GM23248 (cell line): ENCODE results near the gene CFHR4. TPM values are rescaled to one million over a fixed set of nuclear protein-coding genes. Genes with fewer than 3 reads are reported as not detected.
"Not testable (repeated sequence)": the region's sequence is repeated elsewhere in the genome, so short reads cannot be mapped to it uniquely, and the experiment has no call there.

Source experiments
- DNase-seq: peaks from one replicate; pipeline ENCODE4 v3.0.0-alpha.2; 2015
- H2AFZ ChIP-seq: fragments of 200-600 bp; sonication (generic); 2 replicates; pipeline ENCODE4 v1.6.1; 2016; ENCODE audit warnings: antibody characterized with exemption
- H3F3A ChIP-seq: fragments of 200-600 bp; sonication (generic); 2 replicates; pipeline ENCODE4 v1.6.1; 2016; ENCODE audit warnings: mild to moderate bottlenecking, antibody characterized with exemption, mixed run types; ENCODE audit not compliant: insufficient read depth
- H3K27ac ChIP-seq: fragments of 200-600 bp; sonication (generic); 2 replicates; pipeline ENCODE4 v1.5.1; 2016; ENCODE audit warnings: mild to moderate bottlenecking
- H3K27me3 ChIP-seq: fragments of 200-600 bp; sonication (generic); replicated peaks from 2 replicates; pipeline ENCODE4 v1.6.1; 2016; ENCODE audit warnings: mild to moderate bottlenecking; ENCODE audit not compliant: insufficient read depth
- H3K36me3 ChIP-seq: fragments of 200-600 bp; sonication (generic); 2 replicates; pipeline ENCODE4 v1.6.1; 2016; ENCODE audit warnings: low read depth, mild to moderate bottlenecking
- H3K4me1 ChIP-seq: fragments of 200-600 bp; sonication (generic); 2 replicates; pipeline ENCODE4 v1.6.1; 2016; ENCODE audit warnings: mild to moderate bottlenecking; ENCODE audit not compliant: insufficient read depth
- H3K4me2 ChIP-seq: fragments of 200-600 bp; sonication (generic); one replicate; pipeline ENCODE4 v1.6.1; 2016; ENCODE audit warnings: mild to moderate bottlenecking; ENCODE audit not compliant: unreplicated experiment
- H3K4me3 ChIP-seq: fragments of 200-600 bp; sonication (generic); 2 replicates; pipeline ENCODE4 v1.5.1; 2016; ENCODE audit warnings: mild to moderate bottlenecking
- H3K79me2 ChIP-seq: fragments of 200-600 bp; sonication (generic); 2 replicates; pipeline ENCODE4 v1.6.1; 2016; ENCODE audit warnings: mild to moderate bottlenecking; ENCODE audit not compliant: insufficient read depth
- H3K9ac ChIP-seq: fragments of 200-600 bp; sonication (generic); 2 replicates; pipeline ENCODE4 v1.6.1; 2016; ENCODE audit warnings: mild to moderate bottlenecking
- H3K9me2 ChIP-seq: fragments of 200-600 bp; sonication (generic); 2 replicates; pipeline ENCODE4 v1.6.1; 2016; ENCODE audit warnings: mixed run types, mild to moderate bottlenecking, moderate library complexity; ENCODE audit not compliant: insufficient read depth
- H3K9me3 ChIP-seq: fragments of 200-600 bp; sonication (generic); one replicate; pipeline ENCODE4 v1.6.1; 2017; ENCODE audit warnings: low read depth
- H4K20me1 ChIP-seq: fragments of 200-600 bp; sonication (generic); 2 replicates; pipeline ENCODE4 v1.6.0; 2016; ENCODE audit not compliant: insufficient read depth
- EZH2 ChIP-seq: fragments of 200-600 bp; sonication (generic); IDR thresholded peaks from 2 replicates; pipeline ENCODE4 v1.6.1; 2018; ENCODE audit warnings: antibody characterized with exemption, mild to moderate bottlenecking; ENCODE audit not compliant: insufficient read depth, poor library complexity, severe bottlenecking
- EZH2phosphoT487 ChIP-seq: fragments of 200-600 bp; sonication (generic); IDR thresholded peaks from 2 replicates; pipeline ENCODE4 v1.6.1; 2018; ENCODE audit warnings: antibody characterized with exemption, moderate library complexity, mild to moderate bottlenecking, low read depth; ENCODE audit not compliant: insufficient read depth
- WGBS, 2 experiments: methylation state at CpG; one replicate each; pipeline ENCODE4 v1.1.6; 2015 to 2017; ENCODE audit warnings: low lambda C conversion rate in 2 of 2, low coverage in 1 of 2; ENCODE audit errors: missing lambda C conversion rate in 2 of 2; 5-methylcytosine and 5-hydroxymethylcytosine counted together
- in situ Hi-C: fragments of 300-500 bp; cut with MboI; formaldehyde crosslinking; loops from 2 replicates; pipeline ENCODE4 v1.15.0; 2020
- polyA plus RNA-seq: library from polyadenylated mRNA; unstranded; fragments of >200 nt; fragmentation: Nextera tagmentation; extraction: Ambion mirVana; gene quantifications from 2 replicates; pipeline ENCODE4 v1.2.1, GENCODE V29; 2016
- total RNA-seq: library from RNA; depleted of rRNA; stranded (reverse); fragments of >200 nt; shearing (Covaris generic); gene quantifications from 2 replicates; pipeline ENCODE4 v1.2.3, GENCODE V29; 2014

Gene CFHR4
- total and polyA plus RNA-seq, 2 experiments from 2014 or later, result not detected

DNA sequence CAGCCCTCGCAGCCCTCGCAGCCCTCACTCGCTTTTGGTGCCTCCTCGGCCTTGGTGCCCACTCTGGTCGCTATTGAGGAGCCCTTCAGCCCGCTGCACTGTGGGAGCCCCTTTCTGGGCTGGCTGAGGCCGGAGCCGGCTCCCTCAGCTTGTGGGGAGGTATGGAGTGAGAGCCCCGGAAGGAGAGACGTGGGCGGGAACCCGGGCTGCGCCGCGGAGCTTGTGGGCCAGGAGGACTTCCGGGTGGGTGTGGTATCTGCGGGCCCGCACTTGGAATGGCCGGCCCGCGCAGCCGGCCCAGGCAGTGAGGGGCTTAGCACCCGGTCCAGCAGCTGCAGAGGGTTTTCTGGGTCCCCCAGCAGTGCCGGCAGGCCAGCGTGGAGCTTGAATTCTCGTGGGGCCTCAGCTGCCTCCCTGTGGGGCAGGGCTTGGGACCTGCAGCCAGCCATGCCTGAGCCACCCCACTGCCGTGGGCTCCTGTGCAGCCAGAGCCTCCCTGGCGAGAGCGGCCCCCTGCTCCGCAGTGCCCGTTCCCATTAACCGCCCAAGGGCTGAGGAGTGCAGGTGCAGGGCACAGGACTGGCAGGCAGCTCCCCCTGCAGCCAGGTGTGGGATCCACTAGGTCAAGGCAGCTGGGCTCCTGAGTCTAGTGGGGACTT lies 45.8 kb downstream of the CFHR4 start:
- Histone ChIP-seq H3K4me1 (no peaks in the 10 kb centered on the region), H4K20me1 (no peaks in the 10 kb centered on the region), H3K9me3 (no peaks in the 10 kb centered on the region), H3K36me3 (no peaks in the 10 kb centered on the region), H3K27ac (no peak overlapping the region), H3K9me2 (no peaks in the 10 kb centered on the region), H3K79me2 (no peaks in the 10 kb centered on the region), H3K4me2 (no peak overlapping the region), H3K9ac (no peak overlapping the region), H3K27me3 (no peaks in the 10 kb centered on the region), H2AFZ (no peak overlapping the region), H3F3A (no peaks in the 10 kb centered on the region), H3K4me3 (no peak overlapping the region)
- no peak for TF ChIP-seq EZH2
- no peak for TF ChIP-seq EZH2phosphoT487
- in situ Hi-C loops, result no loop called here
- no peak for DNase-seq
- 71 to 73% methylated on average over 32 of the region's 32 CpGs for WGBS, 2 experiments

DNA sequence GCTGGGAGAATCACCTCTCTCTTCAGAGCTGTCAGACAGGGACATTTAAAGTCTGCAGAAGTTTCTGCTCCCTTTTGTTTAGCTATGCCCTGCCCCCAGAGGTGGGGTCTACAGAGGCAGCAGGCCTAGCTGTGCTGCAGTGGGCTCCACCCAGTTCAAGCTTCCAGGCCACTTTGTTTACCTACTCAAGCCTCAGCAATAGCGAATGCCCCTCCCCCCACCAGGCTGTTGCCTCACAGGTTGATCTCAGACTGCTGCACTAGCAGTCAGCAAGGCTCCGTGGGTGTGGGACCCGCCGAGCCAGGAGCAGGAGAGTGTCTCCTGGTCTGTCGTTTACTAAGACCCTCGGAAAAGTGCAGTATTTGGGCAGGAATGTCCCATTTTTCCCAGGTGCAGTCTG lies 53.6 kb downstream of the CFHR4 start:
- in situ Hi-C loops, H3K9ac ChIP-seq, DNase-seq, H3K4me2 ChIP-seq, H3K4me1 ChIP-seq, H4K20me1 ChIP-seq, H3K9me2 ChIP-seq, H3F3A ChIP-seq, H3K9me3 ChIP-seq, H2AFZ ChIP-seq, H3K36me3 ChIP-seq, H3K27ac ChIP-seq, H3K4me3 ChIP-seq, H3K79me2 ChIP-seq, H3K27me3 ChIP-seq: not testable (repeated sequence)
- WGBS, 2 experiments, result 30 to 33% methylated on average over 6 of the region's 6 CpGs

DNA sequence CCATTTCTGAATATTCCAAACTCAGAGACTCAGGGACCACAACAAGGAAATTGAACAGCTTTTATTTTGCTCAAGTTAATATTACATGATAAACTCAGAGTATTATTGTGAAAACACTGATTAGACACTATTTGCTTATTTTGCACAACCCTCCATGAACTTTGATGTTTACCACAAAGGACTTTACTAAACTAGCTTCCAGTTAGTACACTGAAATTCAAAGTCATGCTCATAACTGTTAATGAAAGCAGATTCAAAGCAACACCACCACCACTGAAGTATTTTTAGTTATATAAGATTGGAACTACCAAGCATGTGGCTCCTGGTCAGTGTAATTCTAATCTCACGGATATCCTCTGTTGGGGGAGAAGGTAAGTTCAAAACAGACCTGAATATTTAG lies 55.7 kb downstream of the CFHR4 start, which contains the start of gene CFHR2:
Gene CFHR2 (plus strand): TSS at position 171 of the 400 bp plus-strand sequence. CDS start 143 bp downstream, at position 314.
- H3F3A ChIP-seq, H3K27ac ChIP-seq, H3K79me2 ChIP-seq, H3K36me3 ChIP-seq, H3K4me2 ChIP-seq, H3K27me3 ChIP-seq, H3K9ac ChIP-seq, H3K4me1 ChIP-seq, H3K9me2 ChIP-seq, DNase-seq, H3K4me3 ChIP-seq, H2AFZ ChIP-seq, H3K9me3 ChIP-seq, in situ Hi-C loops, H4K20me1 ChIP-seq: not testable (repeated sequence)
- WGBS, 2 experiments, result no CpG with 5 or more reads among the region's 1 CpG

DNA sequence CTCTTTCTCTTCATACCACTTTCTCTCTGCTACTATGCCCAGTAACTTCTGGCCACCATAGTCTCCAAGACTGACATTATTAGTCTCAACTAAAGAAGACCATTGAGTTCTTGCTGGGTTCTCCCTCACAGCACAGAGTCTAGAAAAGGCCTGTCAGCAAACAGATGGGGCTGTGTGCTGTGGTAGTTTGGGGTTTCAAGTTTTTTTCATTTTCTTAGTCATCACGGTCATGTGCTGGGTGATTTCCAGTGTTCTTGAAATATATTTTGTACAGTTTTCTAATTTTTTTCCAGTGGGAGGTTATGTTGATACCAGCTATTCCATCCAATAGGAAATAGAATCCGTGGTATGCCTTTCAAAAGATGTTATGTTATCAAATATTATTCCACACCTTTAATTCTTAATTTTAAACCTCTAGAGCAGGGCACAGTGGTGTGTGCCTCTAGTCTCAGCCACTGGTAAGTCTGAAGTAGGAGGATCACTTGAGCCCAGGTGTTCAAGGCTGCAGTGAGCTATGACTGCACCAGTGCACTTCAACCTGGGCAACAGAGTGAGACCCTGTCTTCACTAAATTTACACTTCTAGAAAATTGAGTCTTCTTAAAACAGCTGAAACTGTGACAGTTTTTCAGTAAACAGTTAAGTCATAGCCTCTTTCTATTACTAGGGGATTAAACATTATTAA lies 64.0 kb downstream of the CFHR4 start:
- H3K9me3 ChIP-seq, result no peaks in the 10 kb centered on the region
- in situ Hi-C loops, result no loop called here
- H3K36me3 ChIP-seq, result no peaks in the 10 kb centered on the region
- H3K27ac ChIP-seq, result no peak overlapping the region
- H3K27me3 ChIP-seq, result no peaks in the 10 kb centered on the region
- no peaks in the 10 kb centered on the region for H3K4me1 ChIP-seq
- H3K4me2 ChIP-seq, result no peak overlapping the region
- DNase-seq, result peak; percentile 3
- H3K4me3 ChIP-seq, result no peak overlapping the region
- no peaks in the 10 kb centered on the region for H4K20me1 ChIP-seq
- H3K9me2 ChIP-seq, result no peaks in the 10 kb centered on the region
- TF ChIP-seq EZH2phosphoT487, result no peak
- no peak for TF ChIP-seq EZH2
- H3K9ac ChIP-seq, result no peak overlapping the region
- 8 to 11% methylated on average over 2 of the region's 2 CpGs for WGBS, 2 experiments
- no peaks in the 10 kb centered on the region for H3K79me2 ChIP-seq
- H3F3A ChIP-seq, result no peaks in the 10 kb centered on the region
- H2AFZ ChIP-seq, result no peak overlapping the region
